Hematopoietic multipotent progenitor cell treated with erythropoietin and hydrocortisone succinate and interleukin-3 and kit ligand, for 8 days (in vitro differentiated cells): Measurements from ENCODE around the gene ZNF622.
A peak's percentile ranks its signal among the peaks of the same experiment; 100 is the strongest.
"Not testable (repeated sequence)": the region's sequence is repeated elsewhere in the genome, so short reads cannot be mapped to it uniquely, and the experiment has no call there.

Source experiments
- DNase-seq: peaks from one replicate; pipeline ENCODE4 v3.0.0-alpha.2; 2015

Gene ZNF622

DNA sequence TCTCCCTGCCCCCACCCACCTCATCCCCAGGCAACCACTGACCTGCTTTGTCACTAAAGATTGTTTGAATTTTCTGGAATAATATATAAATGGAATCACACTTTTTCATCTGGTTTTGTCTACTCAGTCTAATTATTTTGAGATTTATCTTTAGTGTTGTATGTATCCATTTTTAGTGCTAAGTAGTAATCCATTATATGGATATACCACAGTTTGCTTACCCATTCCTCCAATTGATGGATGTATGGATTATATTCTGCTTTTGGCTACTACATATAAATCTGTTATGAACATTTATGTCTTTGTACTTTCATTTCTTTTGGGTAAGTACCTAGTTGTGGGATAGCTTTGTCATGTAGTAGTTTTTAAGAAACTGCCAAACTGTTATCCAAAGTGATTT, 14.5 kb upstream of the ZNF622 start:
- no peak for DNase-seq

DNA sequence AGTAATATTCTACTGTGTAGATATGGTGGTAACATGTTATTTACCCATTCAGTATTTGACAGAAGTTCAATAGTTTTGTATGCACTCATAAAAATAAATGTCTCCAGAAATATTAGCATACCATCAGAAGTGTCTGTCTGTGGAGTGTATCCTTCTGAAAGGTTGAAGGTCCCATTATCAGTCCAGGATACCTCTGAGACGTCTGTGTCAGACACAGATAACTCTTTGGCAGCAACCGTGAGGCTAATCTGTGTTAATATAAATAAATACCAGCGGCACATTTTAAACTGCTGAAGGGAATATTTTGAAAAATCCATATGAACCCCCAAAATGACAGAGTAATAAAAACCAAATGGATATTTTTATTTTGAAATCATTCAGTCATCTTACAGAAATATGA, 11.9 kb upstream of the ZNF622 start:
- DNase-seq, result peak; percentile 72

DNA sequence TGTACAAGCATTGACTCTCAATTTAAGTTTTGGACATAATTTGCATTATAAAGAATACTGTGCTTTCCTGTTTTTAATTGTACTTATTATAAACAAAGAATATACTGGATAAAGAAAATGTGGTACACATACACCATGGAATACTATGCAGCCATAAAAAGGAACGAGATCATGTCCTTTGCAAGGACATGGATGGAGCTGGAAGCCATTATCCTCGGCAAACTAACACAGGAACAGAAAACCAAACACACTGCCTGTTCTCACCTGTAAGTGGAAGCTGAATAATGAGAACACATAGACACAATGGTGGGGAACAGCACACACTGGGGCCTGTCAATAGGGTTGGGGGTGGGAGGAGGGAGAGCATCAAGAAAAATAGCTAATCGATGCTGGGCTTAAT, 10.8 kb upstream of the ZNF622 start:
- not testable (repeated sequence) for DNase-seq

DNA sequence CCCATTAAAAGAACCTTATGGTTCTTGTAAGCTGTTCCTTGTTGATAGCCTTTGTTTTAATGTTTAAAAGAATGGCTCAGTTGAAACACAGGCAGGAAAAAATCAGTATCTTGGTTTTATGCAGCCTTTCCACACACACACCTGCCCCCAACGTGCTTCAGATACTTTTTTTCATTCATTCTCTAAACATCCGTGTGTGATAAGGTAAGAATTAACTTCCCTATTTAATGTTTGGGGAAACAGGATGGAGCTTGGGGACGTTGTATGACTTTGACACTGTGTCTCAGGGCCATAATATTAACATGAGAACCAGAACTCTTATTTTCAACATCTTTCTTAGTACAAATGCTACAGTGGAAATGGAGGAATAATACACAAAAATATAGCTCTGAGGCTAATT, 5.8 kb upstream of the ZNF622 start:
- no peak for DNase-seq

DNA sequence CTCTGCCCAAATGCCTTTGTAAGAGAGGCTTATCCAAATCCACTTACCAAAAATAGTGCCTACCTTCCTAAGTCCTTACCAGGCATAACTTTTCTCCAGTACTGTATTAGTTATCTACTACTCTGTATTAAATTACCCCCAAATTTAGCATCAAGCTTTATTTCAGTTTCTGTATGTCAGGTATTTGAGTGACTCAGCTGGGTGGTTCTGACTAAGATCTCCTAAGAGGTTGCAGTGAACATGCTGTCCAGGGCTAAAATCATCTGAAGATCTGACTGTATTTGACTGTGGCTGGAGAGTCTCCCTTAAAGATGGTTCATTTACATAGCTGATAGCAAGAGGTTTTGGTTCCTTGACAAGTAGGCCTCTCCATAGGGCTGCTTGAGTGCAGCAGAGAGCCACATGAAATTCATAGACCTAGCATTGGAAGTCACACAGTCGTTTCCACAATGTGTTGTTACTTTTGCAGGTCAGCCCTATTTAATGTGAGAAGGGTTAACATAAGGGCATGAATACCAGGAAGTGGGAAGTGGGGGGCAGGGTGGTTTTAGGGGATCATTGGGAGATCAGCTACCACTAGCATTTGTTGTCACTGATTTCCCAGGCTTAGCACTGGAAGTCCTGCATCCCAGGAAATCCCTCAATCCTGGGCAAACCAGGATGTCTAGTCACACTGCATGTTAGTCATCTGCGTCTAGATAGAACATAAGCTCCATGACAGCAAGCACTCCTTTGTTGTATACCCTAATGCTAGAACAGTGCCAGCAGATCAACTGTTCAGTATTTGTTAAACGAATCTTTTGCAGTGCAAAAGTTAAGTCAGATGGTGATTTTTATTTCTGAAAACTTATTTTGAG, 2.0 kb upstream of the ZNF622 start:
- DNase-seq, result peak; percentile 49

DNA sequence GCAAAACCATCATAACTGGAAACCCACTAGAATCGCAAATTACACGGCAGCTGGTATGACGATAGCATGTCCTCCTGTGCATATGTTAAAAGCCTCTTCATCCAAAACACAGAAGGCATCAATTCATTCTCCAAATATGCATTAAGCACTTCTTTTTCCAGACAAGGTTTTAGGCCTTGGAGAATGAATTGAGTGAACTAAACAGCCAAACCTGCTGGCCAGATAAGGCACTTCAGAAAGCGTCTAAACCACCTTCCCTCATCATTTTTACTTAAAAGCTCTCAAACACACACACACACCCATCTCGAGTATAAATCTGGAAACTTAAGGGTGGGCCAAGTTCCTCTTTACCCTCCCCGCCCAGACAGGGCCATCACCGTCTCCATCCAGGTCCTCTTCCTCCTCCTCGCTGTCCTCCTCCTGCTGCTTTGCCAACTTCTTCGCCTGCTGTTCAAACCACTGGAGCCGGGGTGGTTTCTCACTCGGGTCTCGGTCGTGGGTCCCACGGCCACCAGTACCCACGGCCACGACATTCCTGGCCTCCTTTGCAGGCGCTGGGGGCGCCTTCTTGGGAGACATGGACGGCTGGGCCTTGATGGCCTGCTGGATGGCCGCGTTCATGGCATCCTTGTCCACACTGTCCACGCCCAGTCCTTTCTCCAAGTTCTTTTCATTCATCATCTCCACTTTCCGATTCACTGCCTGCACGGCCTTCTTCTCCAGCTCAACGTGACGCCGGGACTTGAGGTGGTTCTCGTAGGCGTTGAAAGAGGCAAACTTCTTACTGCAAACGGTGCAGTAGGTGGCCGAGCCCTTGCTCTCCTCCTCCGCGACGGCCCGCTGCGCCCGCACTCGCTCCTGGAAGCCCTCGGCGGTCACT, 696 bp downstream of the ZNF622 start:
- DNase-seq, result no peak

DNA sequence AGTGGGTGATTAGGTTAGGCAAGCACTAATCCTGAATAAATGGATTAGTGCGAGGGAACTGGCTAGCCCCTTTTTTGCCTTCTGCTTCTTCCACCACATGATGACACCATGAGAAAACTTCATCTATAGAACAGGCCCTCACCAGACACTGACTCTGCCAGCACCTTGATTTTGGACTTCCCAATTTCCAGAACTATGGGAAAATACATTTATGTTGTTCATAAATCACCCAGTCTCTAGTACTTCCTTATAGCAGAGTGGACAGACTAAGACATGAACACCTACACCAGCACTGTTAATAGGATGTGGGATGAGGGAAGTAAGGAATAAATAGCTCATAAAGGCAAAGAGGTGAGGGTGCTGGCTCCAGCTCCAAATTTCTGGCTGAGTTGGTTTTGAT, 1.4 kb downstream of the ZNF622 start:
- no peak for DNase-seq

DNA sequence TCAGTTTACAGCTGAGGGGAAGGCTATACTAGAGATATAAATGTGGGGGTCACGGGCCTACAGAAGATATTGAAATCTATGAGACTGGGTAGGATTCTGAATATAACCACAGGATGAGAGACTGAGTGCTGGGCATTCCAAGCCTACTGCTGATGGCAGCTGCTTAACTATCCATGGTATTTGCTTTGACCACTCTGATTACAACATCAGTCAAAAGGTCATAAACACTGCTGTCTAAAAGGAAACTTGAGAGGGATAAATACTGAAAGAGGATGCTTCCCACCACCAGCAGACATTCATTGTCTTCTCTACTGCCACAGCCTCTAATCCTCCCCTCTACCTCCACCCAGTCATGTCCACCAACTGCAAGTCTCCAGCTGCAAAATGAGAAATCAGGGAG, 3.8 kb downstream of the ZNF622 start:
- DNase-seq, result no peak

DNA sequence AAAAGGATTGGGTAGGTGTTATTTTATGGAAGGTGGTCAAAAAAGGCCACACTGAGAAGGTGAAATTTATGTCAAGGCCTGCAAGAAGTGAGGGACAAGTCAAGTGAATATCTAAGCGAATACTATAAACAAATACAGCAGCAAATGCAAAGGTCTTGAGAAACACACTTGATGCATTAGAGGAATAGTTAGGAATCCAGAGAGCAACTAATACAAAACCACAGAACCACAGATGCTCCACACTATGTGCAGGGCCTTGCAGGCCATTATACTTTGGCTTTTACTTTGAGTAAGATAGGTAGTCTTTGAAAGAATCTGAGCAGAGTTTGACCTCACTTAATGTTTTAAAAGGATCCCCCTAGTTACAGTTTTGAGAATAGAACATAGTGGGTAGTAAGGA, 4.6 kb downstream of the ZNF622 start:
- no peak for DNase-seq

DNA sequence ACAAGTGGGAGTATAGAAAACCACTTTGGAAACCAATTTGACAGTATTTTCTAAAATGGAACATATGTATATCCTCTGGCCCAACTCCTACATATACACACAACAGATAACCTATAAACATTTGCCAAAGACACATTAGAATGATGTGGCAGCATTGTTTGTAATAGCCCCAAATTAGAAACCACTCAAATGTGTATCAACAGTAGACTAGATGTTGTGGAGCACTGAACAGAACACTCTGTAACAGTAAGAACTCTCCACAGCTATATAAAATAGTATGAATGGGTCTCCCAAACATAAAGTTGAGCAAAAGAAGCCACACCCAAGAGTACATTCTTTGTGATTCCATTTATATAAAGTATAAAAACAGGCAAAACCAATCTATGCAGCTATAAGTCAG, 6.1 kb downstream of the ZNF622 start:
- DNase-seq, result no peak

DNA sequence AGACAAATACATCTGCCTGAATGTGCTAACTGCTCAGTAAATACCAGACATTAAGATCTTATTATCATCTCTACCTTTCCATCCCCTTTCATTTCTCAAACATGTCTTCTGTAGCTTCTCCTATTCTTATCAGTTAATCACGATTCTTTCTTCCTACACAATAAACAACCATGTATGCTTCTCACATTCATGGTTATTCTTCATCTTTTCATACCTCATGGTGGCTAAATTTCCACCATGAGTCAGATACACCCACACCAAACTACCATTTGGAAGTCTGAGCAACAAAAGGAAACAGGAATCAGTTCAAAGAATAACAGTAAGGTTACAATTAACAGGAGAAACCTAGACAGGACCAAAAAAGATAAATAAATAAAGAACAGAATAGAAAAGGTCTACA, 7.7 kb downstream of the ZNF622 start:
- DNase-seq, result no peak

DNA sequence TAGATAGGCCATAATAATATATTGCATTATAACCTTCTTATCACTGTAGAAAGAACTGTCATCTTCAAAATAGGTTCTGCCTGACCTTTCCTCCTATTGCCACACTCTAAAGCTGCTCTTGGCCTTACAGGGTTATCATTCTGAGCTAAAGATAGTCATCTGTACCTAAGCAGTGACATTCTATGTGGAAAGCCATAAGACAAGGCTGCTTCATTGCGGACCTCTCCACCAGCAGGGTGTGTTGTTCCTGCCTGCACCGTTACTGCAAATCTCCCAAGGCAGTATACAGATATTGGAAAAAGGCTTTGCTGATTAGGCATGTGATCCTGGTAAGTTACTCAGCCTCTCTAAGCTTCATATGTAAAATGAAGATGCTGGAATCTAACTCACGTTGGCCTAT, 8.1 kb downstream of the ZNF622 start:
- no peak for DNase-seq

DNA sequence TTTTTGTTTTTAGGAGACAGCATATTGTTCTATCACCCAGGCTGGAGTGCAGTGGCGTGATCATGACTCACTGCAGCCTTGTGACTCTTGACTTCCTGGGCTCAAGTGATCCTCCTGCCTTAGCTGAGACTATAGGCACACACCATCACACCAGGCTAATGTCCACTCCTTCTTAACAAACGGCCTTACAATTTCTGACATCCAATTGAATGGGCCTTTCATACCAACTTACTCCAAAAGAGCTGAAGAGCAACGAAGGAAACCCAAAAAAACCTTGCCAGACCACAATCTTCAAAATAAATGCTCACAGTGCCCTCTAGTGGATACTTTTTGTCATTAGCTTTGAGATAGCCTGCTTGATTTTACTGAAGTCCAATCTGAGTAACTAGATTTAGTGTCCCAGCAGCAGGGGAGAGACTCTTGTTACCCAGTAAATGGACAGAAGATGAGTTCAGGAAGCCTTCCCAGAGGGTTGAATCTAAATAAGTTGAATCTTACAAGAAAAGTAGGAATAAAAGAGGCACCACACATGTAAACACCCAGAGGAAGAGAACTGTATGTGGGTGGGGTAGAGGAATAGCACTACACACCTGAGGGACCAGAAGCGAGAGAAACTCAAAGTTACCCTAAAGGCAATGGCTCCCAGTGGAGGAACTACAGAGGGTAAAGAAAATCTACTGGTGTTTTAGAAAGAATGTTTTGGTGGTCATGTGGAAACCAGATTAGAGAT, 9.3 kb downstream of the ZNF622 start:
- peak; percentile 82 for DNase-seq

DNA sequence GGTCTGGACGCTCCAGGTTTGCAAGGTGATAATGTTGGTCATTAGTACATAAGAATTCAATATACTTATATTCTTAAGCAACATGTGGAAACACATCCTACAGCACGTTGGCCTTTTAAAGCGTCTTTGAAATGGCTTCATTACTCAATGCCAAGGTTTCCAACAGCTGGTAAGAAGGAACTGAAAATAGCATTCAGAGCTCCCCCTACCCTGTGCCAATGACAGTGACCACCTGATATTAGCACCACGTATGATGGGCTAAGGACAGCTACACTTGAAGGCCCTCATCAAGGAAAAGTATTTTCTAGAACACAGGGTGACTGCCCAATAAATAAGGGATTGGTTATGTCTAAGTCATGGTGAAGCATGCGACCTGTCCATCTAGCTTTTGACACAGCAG, 9.9 kb downstream of the ZNF622 start:
- DNase-seq, result no peak

DNA sequence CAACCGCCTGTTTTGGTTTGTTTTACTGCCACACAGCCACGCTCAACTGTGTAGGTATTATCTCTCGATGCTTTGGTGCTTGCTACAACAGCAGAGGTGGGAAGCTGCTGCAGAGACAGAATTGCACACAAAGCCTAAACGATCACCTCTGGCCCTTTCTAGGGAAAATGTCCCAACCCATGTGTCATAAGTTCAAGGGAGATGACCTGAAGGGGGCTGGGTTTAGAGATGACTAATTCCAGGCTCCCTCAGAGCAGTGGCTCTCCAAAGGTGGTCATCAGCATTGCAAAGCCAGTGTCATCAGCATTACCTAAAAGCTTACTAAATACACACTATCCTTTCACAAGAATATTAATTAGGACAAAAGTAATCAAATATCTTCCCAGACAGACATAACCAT, 10.9 kb downstream of the ZNF622 start:
- DNase-seq, result no peak

DNA sequence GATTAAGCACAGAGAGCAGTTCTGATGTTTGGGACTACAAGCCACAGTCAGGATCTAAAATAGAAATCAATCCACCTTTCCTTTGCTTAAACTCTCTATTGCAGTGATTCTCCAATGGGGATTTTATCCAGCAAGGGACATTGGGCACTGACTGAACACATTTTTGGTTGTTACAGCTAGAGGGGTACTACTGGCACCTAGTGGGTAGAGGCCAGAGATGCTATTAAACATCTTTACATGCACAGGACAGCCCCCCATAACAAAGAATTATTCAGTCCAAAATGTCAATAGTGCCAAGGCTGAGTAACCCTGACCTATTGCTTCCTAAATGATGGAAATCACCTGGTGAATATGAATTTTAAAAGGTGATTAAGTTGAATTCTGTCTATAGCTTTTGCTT, 12.0 kb downstream of the ZNF622 start:
- DNase-seq, result no peak

DNA sequence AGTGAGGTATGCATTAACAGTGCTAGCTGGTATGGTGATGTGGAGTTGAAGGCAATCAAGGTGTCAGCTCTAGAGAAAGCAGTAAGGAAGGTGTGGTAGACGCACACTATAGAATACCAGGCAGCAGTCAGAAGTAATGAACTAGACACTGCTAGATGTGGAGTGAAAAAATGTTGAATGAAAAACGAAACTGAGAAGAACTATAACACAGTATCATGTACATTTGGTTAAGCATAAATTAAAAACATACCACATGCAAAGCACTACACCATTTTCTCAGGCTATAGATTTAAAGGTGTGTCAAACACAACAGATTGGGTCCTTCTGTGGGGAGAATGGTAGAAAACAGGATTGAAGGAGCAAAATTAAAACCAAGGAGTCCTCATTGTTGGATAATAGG, 15.4 kb downstream of the ZNF622 start:
- no peak for DNase-seq

DNA sequence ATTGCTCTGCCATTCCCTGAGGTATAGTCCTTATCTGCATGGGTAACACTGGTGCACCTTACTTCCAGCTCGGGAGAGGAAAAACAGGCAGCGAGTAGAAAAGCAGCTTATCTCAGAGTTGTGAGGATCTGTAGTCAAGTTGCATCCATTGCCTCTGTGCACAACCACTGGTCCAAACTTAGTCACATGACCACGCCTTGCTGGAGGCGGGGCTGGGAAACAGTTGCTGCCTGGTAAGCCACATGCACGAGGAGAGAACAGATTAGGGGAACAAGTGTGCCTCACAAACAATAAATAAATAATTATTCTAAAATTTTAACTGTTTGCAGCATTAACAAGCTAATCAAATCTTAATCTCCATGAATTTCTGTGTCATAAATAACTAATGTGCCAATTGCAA, 18.6 kb downstream of the ZNF622 start:
- DNase-seq, result peak; percentile 49

DNA sequence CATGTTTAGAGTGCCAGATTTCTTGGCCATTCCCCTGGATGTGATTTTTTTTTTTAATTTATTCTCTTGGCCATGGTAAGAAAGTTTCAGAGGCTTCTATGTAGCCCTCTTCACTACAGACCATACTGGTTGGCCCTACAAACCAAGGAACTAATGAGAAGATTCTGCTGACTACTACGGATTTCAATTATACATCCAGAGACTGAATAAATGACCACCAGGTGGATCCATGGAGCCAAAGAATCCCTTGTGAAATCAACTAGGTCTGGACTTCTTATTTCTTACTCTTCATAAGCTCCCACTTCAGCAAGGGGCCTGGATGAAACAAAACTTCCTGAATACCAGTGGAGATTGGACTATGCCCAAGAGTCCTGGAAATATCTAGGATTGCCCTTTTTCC, 27.6 kb downstream of the ZNF622 start:
- peak; percentile 12 for DNase-seq

DNA sequence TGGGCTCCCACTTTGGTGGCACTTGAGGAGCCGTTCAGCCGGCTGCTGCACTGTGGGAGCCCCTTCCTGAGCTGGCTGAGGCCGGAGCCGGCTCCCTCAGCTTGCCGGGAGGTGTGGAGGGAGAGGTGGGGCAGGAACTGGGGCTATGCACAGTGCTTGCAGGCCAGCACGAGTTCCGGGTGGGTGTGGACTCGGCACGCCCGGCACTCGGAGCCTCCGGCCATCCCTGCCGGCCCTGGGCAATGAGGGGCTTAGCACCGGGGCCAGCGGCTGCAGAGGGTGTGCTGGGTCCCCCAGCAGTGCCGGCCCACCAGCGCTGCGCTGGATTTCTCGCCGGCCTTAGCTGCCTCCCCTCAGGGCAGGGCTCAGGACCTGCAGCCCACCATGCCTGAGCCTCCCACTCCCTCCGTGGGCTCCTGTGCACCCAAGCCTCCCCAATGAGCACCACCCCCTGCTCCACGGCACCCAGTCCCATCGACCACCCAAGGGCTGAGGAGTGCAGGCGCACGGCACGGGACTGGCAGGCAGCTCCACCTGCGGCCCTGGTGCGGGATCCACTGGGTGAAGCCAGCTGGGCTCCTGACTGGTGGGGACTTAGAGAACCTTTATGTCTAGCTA, 29.4 kb downstream of the ZNF622 start:
- DNase-seq, result not testable (repeated sequence)

DNA sequence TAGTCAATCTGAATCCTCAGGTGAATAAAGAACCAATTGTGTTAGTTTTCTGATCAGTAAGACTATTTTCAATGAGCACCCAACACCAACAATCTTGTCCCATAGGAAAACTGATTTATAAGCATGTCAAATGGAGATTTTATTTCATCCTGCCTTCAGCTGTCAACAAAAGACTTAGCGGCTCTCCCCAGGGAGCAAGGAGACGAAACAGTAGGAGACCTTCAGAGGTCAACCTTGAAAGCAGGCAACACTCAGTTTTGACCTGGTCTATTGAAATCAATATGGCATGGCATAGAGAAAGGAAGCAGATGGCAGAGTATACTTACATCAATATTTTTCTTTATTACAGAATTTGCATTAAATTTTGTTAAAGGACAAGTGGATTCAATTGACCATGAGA, 34.1 kb downstream of the ZNF622 start:
- no peak for DNase-seq

DNA sequence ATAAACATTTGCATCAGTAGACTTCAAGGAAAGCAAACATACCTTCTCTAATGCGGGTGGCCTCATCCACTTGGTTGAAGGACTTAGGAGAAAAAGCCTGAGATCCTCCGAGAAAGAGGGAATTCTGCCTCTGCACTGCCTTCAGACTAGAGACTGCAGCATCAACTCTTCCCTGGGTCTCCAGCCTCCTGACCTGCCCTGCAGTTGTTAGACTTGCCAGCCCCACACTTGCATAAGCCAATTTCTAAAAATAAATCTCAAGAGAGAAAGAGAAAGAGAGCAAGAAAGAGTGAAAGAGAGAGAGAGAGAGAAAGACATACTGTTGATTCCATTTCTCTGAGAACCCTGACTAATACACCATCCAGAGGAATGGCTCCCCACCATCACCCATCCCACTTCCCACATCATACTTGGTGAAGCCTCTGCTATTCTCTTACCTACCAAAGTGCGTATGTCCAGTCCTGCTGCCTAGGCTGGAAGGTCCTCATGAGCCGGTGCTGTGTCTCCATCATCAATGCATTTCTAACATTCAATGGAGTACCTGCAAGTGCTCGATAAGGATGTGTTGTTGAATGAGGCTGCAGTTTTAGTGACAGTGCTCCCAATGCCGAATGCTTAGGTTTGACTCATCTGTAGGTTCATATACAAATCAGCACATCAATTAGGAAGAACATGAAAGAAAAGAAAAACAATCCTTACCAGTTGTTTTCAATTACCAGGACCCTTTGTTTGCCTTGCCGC, 35.1 kb downstream of the ZNF622 start:
- no peak for DNase-seq
